Smooth muscle cell (in vitro differentiated cells): ENCODE measurements around the gene SGMS1. TPM values are rescaled to one million over a fixed set of nuclear protein-coding genes. Genes with fewer than 3 reads are reported as not detected.
"Not testable (repeated sequence)": the region's sequence is repeated elsewhere in the genome, so short reads cannot be mapped to it uniquely, and the experiment has no call there.

Experiments
- DNase-seq: peaks from one replicate; lab custom pipeline; 2025; ENCODE audit not compliant: unreplicated experiment; lab: John Stamatoyannopoulos, UW
- H2AFZ ChIP-seq: fragments of 200-600 bp; sonication (generic); 2 replicates; pipeline ENCODE4 v1.6.0; 2016; ENCODE audit warnings: antibody characterized with exemption, low read depth, mild to moderate bottlenecking
- H3F3A ChIP-seq: fragments of 200-600 bp; sonication (generic); 2 replicates; pipeline ENCODE4 v1.6.0; 2017; ENCODE audit warnings: antibody characterized with exemption, low read depth
- H3K27ac ChIP-seq: fragments of 200-600 bp; sonication (generic); 2 replicates; pipeline ENCODE4 v1.5.1; 2016; ENCODE audit warnings: low read depth, mild to moderate bottlenecking
- H3K27me3 ChIP-seq: fragments of 200-600 bp; sonication (generic); 2 replicates; pipeline ENCODE4 v1.6.1; 2016; ENCODE audit warnings: low read depth, mild to moderate bottlenecking
- H3K36me3 ChIP-seq: fragments of 200-600 bp; sonication (generic); 2 replicates; pipeline ENCODE4 v1.5.1; 2016; ENCODE audit warnings: low read depth
- H3K4me1 ChIP-seq: fragments of 200-600 bp; sonication (generic); 2 replicates; pipeline ENCODE4 v1.5.1; 2016; ENCODE audit warnings: low read depth
- H3K4me2 ChIP-seq: fragments of 200-600 bp; sonication (generic); 2 replicates; pipeline ENCODE4 v1.6.0; 2016; ENCODE audit warnings: mild to moderate bottlenecking
- H3K4me3 ChIP-seq: fragments of 200-600 bp; sonication (generic); 2 replicates; pipeline ENCODE4 v1.5.1; 2016; ENCODE audit warnings: mild to moderate bottlenecking
- H3K79me2 ChIP-seq: fragments of 200-600 bp; sonication (generic); 2 replicates; pipeline ENCODE4 v1.6.0; 2016; ENCODE audit warnings: low read depth, mild to moderate bottlenecking
- H3K9ac ChIP-seq: fragments of 200-600 bp; sonication (generic); 2 replicates; pipeline ENCODE4 v1.6.0; 2016; ENCODE audit warnings: low read depth
- H3K9me3 ChIP-seq: fragments of 200-600 bp; sonication (generic); replicated peaks from 2 replicates; pipeline ENCODE4 v1.5.1; 2016; ENCODE audit warnings: low read depth
- H4K20me1 ChIP-seq: fragments of 200-600 bp; sonication (generic); 2 replicates; pipeline ENCODE4 v1.6.0; 2016; ENCODE audit warnings: low read depth
- CTCF ChIP-seq: fragments of 200-600 bp; sonication (generic); IDR thresholded peaks from 2 replicates; pipeline ENCODE4 v1.5.1; 2017; ENCODE audit warnings: borderline replicate concordance, mild to moderate bottlenecking, antibody characterized with exemption; ENCODE audit not compliant: insufficient read depth, poor library complexity, severe bottlenecking
- WGBS: methylation state at CpG from one replicate; pipeline ENCODE4 v1.1.7; 2016; ENCODE audit warnings: low lambda C conversion rate; 5-methylcytosine and 5-hydroxymethylcytosine counted together
- polyA plus RNA-seq: library from polyadenylated mRNA; unstranded; fragments of >200 nt; fragmentation: Nextera tagmentation; extraction: Ambion mirVana; gene quantifications from 2 replicates; pipeline ENCODE4 v1.2.1, GENCODE V29; 2016
- total RNA-seq: library from RNA; depleted of rRNA; stranded (reverse); fragments of >200 nt; gene quantifications from 2 replicates; pipeline ENCODE4 v1.2.3, GENCODE V29; 2014

Gene SGMS1
- total RNA-seq (14.3 and 20.6 TPM in 2 replicates), polyA plus RNA-seq (3.9 and 4.0 TPM in 2 replicates)

- Histone ChIP-seq H3K4me2 (peak within 1 kb of the TSS; percentile 95), H3K9me3 (no peaks in the 10 kb centered on the region), H3K4me3 (peak within 1 kb of the TSS; percentile 89), H3K4me1 (peaks cover 14% of the 10 kb centered on the region), H3K36me3 (no peaks in the 10 kb centered on the region), H3K9ac (peak within 1 kb of the TSS; percentile 80), H3K27ac (peak within 1 kb of the TSS; percentile 89), H2AFZ (peak within 1 kb of the TSS; percentile 99), H4K20me1 (peaks cover 24% of the 10 kb centered on the region), H3K79me2 (peaks cover 16% of the 10 kb centered on the region), H3F3A (peaks cover 14% of the 10 kb centered on the region), H3K27me3 (no peaks in the 10 kb centered on the region)
- no peak for TF ChIP-seq CTCF
- peak; percentile 87 for DNase-seq
- 1% methylated on average over 54 of the region's 74 CpGs for WGBS
Measured at GRCh38 chr10:50623663-50624412, at the start of gene SGMS1. SGMS1 (minus strand) TSS chr10:50623956; CDS start chr10:50344114, 279,842 bp downstream.

GRCh38 chr10:50672152-50672551 is 48.4 kb upstream of the SGMS1 start:
- H3F3A ChIP-seq, H3K79me2 ChIP-seq, H3K4me2 ChIP-seq, H4K20me1 ChIP-seq, H3K27me3 ChIP-seq, H3K9ac ChIP-seq, H3K4me1 ChIP-seq, H2AFZ ChIP-seq, H3K9me3 ChIP-seq, H3K4me3 ChIP-seq, H3K27ac ChIP-seq, H3K36me3 ChIP-seq, DNase-seq: not testable (repeated sequence)
- 88% methylated on average over 1 of the region's 1 CpG for WGBS

- not testable (repeated sequence) for H3K9me3 ChIP-seq, H3K9ac ChIP-seq, H2AFZ ChIP-seq, H3K4me3 ChIP-seq, H3K79me2 ChIP-seq, H3K4me2 ChIP-seq, H4K20me1 ChIP-seq, DNase-seq, H3K27ac ChIP-seq, H3K27me3 ChIP-seq, H3F3A ChIP-seq, H3K36me3 ChIP-seq, H3K4me1 ChIP-seq
- WGBS, result 94% methylated on average over 2 of the region's 2 CpGs
Measured at GRCh38 chr10:50671645-50672044, 47.9 kb upstream of the SGMS1 start.

DNA sequence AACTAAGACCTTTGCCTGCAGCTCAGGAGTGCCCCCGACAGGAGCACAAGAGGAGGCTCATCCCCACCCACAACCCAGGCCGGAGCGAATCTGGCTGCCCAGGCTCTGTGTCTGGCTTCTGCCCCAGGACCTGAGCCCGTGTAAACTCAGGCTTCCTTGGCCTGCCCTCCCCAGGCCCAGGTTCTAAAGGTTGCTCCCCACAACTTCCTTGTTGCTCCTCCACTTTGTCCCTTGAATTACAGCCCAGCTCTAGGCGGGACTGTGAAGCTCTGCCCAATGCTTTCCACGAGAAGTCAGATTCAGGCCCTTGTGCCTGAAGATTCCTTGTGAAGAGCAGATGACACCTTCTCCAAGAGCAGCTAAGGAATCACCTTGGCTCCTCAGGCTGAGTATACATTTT is 46.2 kb upstream of the SGMS1 start:
- not testable (repeated sequence) for H3K9ac ChIP-seq, H3K4me1 ChIP-seq, H4K20me1 ChIP-seq, H3K4me2 ChIP-seq, H3K79me2 ChIP-seq, H3K27me3 ChIP-seq, H3K4me3 ChIP-seq, H3K27ac ChIP-seq, DNase-seq, H2AFZ ChIP-seq, H3K36me3 ChIP-seq, H3F3A ChIP-seq, H3K9me3 ChIP-seq
- WGBS, result 90% methylated on average over 3 of the region's 6 CpGs

- not testable (repeated sequence) for H3K4me1 ChIP-seq, H4K20me1 ChIP-seq, H3K4me2 ChIP-seq, H3K9me3 ChIP-seq, H3K79me2 ChIP-seq, H2AFZ ChIP-seq, H3K27ac ChIP-seq, H3K4me3 ChIP-seq, H3K36me3 ChIP-seq, H3K27me3 ChIP-seq, H3K9ac ChIP-seq, DNase-seq, H3F3A ChIP-seq
- 87% methylated on average over 1 of the region's 1 CpG for WGBS
Measured at GRCh38 chr10:50667353-50667752, 43.6 kb upstream of the SGMS1 start.

DNA sequence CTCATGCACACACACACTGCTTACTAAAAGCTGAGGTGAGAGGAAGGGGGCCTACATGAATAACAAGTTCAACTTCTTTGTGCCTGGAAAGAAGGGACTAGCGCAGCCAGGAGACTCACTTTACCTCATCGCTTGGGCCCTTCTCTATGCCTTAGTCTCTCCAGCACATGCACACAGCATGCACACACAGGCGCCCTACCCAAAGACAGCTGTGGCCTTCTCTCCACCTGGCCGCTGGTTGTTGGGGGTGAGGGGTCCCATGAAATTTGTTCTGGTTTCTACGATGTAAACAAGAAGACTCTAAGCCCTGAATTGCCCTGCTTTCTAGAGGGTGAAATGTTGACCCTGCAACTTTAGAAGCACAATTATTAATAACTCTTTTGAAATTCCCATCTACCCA is 38.7 kb upstream of the SGMS1 start:
- not testable (repeated sequence) for H3K27ac ChIP-seq, H4K20me1 ChIP-seq, H3K4me1 ChIP-seq, H3K79me2 ChIP-seq, H3K27me3 ChIP-seq, H3K36me3 ChIP-seq, H3F3A ChIP-seq, H2AFZ ChIP-seq, H3K4me2 ChIP-seq, H3K4me3 ChIP-seq, DNase-seq, H3K9me3 ChIP-seq, H3K9ac ChIP-seq
- WGBS, result 94% methylated on average over 5 of the region's 5 CpGs

GRCh38 chr10:50661563-50661962 is 37.8 kb upstream of the SGMS1 start:
- not testable (repeated sequence) for H3K9me3 ChIP-seq, H3K27ac ChIP-seq, H4K20me1 ChIP-seq, H3K79me2 ChIP-seq, H3K4me2 ChIP-seq, H3K36me3 ChIP-seq, H3K4me1 ChIP-seq, H3K9ac ChIP-seq, H3F3A ChIP-seq, H2AFZ ChIP-seq, H3K4me3 ChIP-seq, H3K27me3 ChIP-seq, DNase-seq
- WGBS, result 93% methylated on average over 4 of the region's 4 CpGs
